ENCODE data around the gene PTPN1.

Gene PTPN1

DNA sequence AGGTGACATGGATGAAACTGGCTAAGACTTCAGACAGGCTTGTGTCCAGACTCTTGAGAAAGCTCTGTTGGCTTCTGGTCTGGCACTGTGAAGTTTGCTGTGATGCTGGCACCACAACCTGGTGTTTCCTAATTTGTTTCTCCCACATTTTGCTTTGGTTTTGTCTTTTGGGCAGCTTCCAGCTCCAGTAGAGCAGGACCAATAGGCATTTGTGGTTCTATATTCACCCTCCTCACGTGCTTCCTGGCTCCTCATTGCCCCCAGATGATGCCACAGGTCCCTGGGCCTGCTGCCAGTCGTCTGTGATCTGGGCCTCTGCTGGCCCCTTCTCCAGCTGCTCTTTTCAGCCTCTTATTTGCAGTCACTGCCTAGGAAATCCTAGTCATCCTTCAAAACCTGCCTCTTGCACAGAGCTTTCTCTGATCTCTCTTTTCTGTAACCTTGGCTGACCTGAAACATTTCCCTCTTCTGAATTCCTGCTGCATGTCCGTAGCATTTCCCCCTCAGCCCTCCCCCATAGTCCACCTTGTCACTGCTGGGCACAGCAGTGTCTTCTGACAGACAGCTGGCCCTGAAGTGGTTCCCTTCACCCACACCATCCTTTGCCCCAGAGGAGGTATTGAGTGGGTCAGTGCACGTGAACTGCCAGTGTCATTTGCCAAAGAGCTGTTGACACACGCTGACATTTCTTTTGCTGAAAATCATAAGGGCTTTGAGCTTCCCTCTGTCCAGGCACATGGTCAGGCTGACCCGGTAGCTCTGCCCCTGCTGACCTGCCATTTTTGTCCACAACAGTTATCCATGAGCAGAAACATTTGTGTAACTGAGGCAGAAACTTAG lies 63.0 kb downstream of the PTPN1 start:
- no peak for DNase-seq (ENCODE audit: low read depth in 1 of 2, low spot score in 1 of 2)

DNA sequence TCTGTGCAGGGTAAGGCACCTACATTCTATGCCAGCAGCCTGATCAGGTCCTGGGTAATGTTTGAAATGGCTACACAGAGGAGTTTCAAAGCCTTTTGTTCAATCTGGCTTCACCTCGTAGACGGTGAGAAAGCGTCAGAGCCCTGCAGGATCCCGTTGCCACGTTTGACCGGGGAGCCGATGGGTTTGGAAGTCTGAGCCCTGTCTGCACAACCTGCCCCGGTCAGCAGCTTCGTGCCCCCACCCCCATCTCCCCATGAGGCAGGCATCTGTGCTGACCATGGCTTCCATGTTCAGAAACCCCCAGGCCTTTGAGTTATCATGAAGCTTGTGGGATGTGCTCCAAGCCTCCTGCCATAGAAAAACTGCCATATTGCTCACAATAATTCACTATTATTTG lies 63.9 kb downstream of the PTPN1 start:
- DNase-seq (ENCODE audit: low read depth in 1 of 2, low spot score in 1 of 2): no peak

DNA sequence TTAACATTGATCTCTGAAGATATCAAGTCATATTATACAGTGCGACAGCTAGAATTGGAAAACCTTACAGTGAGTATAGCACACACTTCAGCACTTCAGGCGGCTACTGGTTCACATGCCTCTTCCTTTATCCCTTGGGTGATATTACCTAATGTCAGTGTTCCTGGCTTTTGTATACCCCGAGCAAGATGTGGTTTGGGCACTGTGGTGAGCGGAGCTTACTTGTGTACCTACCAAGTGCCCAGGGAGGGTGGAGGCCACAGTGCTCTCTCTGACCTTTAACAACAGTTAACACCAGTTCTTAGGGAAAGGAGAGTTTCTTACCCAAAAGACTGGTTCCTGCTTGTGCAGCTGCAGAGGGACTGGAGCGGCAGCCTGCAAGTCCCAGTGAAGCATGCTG lies 64.4 kb downstream of the PTPN1 start:
- DNase-seq (ENCODE audit: low read depth in 1 of 2, low spot score in 1 of 2): no peak

DNA sequence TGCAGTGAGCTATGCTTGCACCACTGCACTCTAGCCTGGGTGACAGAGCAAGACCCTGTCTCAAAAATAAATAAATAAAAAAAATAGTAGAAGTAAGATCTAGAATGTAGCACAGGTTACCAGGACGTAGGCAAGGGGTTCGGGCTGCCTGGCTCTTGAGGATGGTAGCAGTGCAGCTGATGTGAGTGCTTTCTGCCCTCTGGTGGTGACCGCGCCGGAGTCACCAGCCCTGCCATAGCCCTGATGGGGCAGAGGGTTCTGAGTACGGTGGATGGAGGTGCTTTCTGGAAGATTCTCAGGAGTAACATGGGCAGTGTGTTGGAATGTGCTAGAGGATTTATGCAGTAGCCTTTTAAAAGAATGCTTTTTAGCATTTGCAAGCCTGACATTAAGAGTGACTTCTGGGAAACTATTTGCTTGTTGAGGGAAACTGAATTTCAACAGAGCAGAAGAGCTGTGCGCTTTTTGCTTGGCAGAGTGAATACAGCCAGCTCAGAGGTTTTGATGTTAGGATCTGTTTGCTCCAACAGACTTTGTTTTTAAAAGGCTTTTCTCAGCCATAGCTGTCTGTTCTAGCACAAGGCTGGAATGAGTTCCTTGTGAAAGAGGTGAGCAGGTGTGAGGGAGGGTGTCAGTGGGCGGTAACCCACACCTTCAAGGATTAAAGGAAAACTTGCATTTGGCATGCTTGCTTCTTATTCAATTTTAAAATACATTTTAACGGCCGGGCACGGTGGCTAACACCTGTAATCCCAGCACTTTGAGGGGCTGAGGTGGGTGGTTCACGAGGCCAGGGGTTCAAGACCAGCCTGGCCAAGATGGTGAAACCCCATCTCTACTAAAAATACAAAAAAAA lies 65.9 kb downstream of the PTPN1 start:
- peak; percentile 44 to 52 for DNase-seq (ENCODE audit: low read depth in 1 of 2, low spot score in 1 of 2)

GRCh38 chr20:50577175-50578018 lies 67.2 kb downstream of the PTPN1 start:
- no peak for DNase-seq (ENCODE audit: low read depth in 1 of 2, low spot score in 1 of 2)

DNA sequence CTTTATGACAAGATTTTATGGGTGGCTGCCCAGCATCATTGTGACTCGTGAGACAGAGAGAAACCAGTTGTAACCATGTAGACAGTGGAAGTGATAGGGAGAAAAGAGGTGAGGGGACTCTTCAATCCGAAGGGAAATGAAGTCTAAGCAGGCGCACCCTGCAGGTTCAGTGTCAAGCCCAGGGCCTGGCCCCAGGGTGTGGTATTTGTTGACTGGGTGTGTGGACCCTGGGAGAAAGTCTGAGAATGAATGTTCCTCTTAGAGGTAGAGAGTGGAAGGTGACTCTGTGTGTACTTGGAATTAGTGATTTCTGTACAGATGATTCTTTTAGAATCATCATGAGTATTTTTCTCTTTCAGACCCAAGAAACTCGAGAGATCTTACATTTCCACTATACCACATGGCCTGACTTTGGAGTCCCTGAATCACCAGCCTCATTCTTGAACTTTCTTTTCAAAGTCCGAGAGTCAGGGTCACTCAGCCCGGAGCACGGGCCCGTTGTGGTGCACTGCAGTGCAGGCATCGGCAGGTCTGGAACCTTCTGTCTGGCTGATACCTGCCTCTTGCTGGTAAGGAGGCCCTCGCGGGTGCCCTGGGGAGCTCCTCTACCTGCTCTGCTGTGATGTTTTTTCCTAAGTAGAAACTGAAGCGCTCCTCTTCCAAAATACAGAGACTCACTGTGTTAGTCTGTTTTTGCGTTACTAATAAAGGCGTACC lies 68.0 kb downstream of the PTPN1 start:
- no peak for DNase-seq (ENCODE audit: low read depth in 1 of 2, low spot score in 1 of 2)

DNA sequence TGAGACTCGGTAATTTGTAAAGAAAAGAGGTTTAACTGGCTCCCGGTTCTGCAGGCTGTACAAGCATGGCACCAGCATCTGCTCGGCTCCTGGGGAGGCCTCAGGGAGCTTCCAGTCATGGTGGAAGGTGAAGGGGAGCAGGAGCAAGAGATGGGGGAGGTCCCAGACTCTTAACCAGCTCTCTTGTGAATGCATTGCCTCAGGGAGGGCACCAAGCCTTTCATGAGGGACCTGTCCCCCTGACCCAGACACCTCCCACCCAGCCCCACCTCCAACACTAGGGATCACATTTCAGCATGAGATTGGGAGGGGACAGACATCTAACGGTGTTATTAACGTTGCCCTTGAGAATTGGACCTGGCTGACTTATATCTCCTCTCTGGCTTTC lies 68.6 kb downstream of the PTPN1 start:
- DNase-seq (ENCODE audit: low read depth in 1 of 2, low spot score in 1 of 2): no peak

DNA sequence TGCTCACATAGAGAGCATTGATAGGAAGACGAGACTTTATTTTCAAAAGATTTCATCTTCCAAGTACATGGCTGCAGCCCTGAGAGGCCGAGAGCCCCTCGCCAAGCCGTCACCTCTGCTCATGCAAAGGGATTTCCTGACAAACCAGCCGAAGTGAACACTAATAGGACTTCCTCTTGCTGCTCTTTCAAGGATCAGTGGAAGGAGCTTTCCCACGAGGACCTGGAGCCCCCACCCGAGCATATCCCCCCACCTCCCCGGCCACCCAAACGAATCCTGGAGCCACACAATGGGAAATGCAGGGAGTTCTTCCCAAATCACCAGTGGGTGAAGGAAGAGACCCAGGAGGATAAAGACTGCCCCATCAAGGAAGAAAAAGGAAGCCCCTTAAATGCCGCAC lies 69.3 kb downstream of the PTPN1 start:
- DNase-seq (ENCODE audit: low read depth in 1 of 2, low spot score in 1 of 2): no peak

DNA sequence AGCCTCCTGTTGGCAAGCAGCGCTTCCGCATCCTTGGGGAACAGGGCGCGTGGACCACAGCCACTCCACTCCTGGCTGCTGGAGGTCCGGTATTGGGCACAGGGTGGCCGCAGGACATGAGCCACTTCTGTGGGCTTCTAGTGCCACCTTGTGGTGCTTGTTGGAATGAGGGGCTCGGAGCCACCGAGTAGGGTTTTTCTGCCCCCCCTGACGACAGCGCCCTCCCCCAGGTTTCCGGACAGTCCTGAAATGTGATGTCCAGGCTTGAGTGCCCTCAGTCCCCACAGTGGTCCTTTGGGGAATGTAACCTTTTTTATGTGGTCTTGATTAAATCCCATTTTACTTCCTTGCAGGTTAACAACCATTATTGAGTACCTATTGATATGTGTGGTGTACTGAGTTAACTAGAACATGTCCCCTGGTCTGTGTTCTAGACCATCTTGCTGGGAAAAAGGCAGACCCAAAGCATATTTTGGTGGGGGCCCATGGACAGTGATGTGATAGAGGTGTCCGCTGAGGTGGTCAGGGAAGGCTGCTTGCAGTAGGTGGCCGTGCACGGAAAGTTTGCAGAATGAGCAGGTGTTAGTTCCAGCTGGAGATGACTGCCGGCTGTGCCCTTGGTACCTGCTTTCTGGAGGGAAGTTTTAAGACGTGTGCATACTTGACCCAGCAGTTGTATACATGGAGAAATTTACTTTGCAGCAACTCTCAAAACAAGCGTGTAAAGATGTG lies 70.0 kb downstream of the PTPN1 start:
- peak in 1 of 2 donors; percentile 24 for DNase-seq (ENCODE audit: low read depth in 1 of 2, low spot score in 1 of 2)

DNA sequence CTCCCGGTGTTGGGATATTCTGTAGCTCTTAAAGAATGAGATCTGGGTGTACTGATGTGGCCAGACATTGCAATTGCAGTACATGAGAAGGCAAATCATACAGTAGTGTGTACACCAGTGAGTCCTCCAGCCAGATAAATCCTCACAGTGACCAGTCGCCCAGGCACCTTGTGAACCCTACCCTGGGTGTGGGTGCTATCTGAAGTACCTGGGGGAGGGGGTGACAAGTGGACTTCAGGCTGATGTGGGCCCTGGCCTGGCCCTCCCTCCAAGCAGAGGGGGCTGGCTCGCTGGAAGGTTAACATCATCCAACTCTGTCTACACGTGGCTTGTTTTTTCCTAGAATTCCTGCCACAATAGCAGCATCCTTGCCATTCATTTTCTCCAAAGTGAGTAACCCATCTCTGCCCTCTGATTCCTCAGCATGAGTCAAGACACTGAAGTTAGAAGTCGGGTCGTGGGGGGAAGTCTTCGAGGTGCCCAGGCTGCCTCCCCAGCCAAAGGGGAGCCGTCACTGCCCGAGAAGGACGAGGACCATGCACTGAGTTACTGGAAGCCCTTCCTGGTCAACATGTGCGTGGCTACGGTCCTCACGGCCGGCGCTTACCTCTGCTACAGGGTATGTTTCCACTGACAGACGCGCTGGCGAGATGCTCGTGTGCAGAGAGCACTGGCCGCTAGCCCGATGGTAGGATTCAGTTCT lies 70.8 kb downstream of the PTPN1 start:
- DNase-seq (ENCODE audit: low read depth in 1 of 2, low spot score in 1 of 2): no peak

DNA sequence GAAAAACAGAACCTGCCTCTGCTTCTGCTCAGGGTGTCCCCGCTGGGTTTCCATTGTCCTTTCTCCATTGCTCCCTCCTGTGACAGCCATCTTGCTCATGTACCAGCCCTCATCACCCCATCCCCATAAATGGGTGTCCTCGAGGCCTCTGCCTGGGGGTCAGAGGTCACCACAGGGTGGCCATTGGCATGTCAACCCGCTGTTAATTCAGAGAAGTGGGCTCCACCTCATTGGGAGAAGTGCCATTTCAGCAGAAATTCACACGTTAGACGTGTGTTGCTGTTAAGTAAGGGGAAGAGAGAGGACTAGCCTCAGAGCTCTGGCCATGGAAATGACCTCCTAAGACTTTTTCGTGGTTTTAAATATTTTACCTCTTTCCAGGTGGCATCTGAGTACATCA lies 71.9 kb downstream of the PTPN1 start:
- no peak for DNase-seq (ENCODE audit: low read depth in 1 of 2, low spot score in 1 of 2)

DNA sequence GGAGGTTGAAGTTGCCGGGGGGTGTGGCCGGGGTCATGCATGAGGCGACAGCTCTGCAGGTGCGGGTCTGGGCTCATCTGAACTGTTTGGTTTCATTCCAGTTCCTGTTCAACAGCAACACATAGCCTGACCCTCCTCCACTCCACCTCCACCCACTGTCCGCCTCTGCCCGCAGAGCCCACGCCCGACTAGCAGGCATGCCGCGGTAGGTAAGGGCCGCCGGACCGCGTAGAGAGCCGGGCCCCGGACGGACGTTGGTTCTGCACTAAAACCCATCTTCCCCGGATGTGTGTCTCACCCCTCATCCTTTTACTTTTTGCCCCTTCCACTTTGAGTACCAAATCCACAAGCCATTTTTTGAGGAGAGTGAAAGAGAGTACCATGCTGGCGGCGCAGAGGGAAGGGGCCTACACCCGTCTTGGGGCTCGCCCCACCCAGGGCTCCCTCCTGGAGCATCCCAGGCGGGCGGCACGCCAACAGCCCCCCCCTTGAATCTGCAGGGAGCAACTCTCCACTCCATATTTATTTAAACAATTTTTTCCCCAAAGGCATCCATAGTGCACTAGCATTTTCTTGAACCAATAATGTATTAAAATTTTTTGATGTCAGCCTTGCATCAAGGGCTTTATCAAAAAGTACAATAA lies 72.5 kb downstream of the PTPN1 start:
- no peak for DNase-seq (ENCODE audit: low read depth in 1 of 2, low spot score in 1 of 2)

GRCh38 chr20:50583442-50584150 lies 73.4 kb downstream of the PTPN1 start:
- DNase-seq (ENCODE audit: low read depth in 1 of 2, low spot score in 1 of 2): no peak

- no peak for DNase-seq (ENCODE audit: low read depth in 1 of 2, low spot score in 1 of 2)
Measured at GRCh38 chr20:50584687-50585086, 74.5 kb downstream of the PTPN1 start.

DNA sequence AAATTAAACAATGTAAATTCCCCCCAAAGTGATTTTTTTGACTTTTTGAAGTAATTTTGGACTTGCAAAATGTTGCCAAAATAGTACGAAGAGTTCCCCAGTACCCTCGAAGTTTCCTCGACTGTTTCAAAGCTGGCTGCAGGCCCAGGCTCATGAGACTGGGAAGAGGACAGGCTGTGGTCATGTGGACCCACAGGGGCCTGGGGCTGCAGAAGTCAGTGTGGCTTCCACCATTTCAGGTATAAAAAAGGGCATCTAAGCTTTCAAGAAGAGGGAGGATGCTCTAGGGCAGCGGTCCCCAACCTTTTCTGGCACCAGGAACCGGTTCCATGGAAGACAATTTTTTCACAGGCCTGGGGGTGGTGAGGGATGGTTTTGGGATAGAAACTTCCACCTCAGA lies 75.0 kb downstream of the PTPN1 start:
- no peak for DNase-seq (ENCODE audit: low read depth in 1 of 2, low spot score in 1 of 2)

DNA sequence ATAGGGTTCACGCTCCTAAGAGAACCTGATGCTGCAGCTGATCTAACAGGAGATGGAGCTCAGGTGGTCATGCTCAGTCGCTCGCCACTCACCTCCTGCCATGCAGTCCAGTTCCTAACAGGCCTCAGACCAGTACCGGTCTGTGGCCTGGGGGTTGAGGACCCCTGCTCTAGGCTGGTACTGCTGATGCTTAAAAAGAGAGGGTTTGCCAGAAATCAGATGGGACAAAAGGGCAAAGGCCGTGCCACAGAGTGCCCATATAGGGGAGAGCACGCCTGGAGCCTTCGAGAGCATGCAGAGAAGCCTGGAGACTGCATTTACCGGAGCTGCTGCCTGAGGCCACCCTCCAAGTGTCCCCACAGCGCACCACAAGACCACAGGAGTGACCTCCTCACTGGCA lies 75.5 kb downstream of the PTPN1 start:
- no peak for DNase-seq (ENCODE audit: low read depth in 1 of 2, low spot score in 1 of 2)

DNA sequence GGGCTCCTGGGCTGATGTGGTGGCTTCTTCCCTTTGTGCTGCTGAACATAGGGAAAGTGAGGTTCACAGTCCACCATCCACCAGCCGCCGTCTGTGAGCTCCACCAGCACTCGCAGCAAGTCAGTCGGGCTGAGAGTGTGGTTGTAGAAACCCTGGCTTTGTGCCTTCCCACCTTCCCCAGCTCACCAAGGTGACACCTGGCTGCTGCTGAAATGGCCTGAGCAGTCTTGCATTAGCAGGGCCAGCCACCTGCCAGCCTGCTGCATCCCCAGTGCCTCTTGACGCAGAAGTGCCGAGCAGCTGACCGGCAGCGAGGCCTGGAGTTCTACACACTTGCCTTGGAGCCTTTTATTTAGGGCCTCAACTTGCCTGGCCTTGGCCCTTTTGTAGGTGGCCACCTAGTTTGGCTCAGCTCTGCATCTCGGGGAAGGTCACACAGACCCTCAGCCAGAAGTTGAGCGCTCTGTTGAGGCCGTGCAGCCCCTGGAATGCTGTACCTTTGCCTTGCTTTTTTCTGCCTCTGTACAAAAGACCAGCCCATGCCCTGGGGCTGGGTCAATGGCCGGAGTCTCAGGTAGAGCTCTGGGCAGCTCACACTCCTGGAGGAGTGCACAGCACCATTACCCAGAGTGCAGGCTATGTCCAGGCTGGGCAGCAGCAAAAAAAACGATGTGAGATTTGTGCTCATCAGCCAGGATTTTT lies 76.5 kb downstream of the PTPN1 start:
- no peak for DNase-seq (ENCODE audit: low read depth in 1 of 2, low spot score in 1 of 2)
